ENCODE data around the gene MPV17L2.
A peak's percentile ranks its signal among the peaks of the same experiment; 100 is the strongest.
"Not testable (repeated sequence)": the region's sequence is repeated elsewhere in the genome, so short reads cannot be mapped to it uniquely, and the experiment has no call there.

The MPV17L2 gene

GRCh38 chr19:18192673-18193387 lies at the start of gene MPV17L2:
TSS of gene MPV17L2 (plus strand) at chr19:18193218. CDS start at chr19:18193282, 64 bp downstream.
- peak; percentile 95 to 96 for DNase-seq (ENCODE audit: low read depth in 1 of 2, low spot score in 1 of 2)

GRCh38 chr19:18143902-18144301 lies 49.1 kb upstream of the MPV17L2 start:
- DNase-seq (ENCODE audit: low read depth in 1 of 2, low spot score in 1 of 2), result no peak

DNA sequence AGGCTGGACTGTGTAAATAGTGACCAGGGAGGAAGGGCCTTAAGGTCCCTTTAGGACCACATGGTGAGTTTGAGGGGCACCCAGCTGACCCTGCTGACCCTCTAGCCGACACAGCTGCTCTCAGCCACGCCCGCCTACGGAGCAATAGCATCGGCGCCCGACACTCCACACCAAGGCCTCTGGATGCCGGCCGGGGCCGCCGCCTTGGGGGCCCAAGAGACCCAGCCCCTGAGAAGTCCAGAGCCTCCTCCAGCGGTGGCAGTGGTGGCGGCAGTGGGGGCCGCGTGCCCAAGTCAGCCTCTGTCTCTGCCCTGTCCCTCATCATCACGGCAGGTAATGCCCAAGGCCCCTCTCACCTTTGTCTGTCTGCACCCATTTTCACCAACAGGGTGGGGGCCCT lies 48.7 kb upstream of the MPV17L2 start:
- no peak for DNase-seq (ENCODE audit: low read depth in 1 of 2, low spot score in 1 of 2)

GRCh38 chr19:18144906-18145305 lies 48.1 kb upstream of the MPV17L2 start:
- DNase-seq (ENCODE audit: low read depth in 1 of 2, low spot score in 1 of 2), result no peak

- no peak for DNase-seq (ENCODE audit: low read depth in 1 of 2, low spot score in 1 of 2)
These were observed 47.5 kb upstream of the MPV17L2 start for GRCh38 chr19:18145391-18145999.

DNA sequence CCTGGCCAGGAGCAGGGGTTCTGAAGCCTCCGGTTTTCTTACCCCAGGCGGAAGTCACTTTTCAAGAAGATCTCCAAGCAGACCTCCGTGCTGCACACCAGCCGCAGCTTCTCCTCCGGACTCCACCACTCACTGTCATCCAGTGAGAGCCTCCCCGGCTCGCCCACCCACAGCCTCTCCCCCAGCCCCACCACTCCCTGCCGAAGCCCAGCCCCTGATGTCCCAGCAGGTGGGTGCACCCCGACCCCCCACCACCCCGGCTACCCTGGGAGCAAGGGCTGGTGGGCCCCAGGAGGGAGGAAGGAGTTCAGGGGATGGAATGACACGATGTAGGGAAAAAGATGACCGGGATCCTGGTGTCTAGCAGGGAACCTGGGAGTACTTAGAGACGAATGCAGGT lies 45.6 kb upstream of the MPV17L2 start:
- DNase-seq (ENCODE audit: low read depth in 1 of 2, low spot score in 1 of 2), result no peak

- no peak for DNase-seq (ENCODE audit: low read depth in 1 of 2, low spot score in 1 of 2)
These were observed 43.4 kb upstream of the MPV17L2 start for GRCh38 chr19:18149596-18149975.

DNA sequence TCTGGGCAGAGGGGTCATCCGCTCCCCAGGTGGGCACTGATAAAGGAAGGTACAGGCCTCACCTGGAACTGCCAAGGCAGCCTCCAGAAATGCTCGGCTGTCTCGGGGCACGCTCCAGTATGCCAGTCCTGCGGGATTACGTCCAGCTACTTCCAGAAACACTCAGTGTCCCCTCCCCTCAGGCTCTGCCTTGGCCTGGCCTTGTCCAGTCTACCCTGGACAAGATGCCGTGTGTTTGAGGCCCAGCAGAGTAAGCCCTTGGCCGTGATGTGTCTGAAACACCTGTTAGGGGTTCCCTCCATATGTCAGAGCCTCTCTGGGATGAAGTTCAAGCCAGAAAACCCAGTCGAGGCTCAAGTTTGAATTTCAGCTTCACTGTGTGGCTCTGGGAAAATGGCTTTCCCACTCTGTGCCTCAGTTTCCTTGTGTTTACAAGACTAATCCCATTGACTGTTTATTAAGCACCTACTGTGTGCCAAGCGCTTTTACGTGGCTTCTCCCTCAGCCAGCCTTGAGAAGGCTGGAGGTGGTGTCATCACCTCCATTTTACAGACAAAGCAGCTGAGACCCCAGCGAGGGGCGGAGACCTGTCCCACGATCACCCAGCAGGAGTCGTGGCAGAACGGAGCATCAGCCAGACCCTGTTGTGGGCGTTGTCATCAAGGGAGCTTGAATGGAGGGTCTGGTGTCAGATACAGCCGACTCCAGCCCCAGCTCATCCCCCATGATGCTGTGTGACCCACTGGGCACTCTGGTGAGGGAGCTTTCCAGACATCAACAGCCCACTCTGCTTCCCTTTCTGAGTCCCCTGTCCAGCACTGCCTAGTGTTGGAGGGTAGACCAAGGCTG lies 42.0 kb upstream of the MPV17L2 start:
- no peak for DNase-seq (ENCODE audit: low read depth in 1 of 2, low spot score in 1 of 2)

DNA sequence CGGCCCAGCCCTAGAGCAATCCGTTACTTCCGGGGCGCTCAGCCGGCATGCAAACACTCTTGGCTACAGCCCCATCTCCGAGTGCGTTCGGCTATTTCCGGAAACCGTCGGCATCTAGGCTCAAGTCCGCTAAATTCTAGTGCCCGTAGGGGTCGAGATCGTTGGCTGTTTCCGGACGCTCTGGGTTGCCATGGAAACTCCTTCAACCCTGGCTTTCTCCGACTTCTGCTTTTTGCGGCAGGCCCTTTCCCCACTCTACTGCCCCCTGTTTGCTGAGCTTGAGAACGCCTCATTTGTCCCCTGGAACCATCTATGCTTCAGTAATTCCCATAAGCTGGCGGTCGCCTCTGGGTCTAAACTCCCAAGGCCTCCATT lies 40.6 kb upstream of the MPV17L2 start:
- peak; percentile 91 to 95 for DNase-seq (ENCODE audit: low read depth in 1 of 2, low spot score in 1 of 2)

DNA sequence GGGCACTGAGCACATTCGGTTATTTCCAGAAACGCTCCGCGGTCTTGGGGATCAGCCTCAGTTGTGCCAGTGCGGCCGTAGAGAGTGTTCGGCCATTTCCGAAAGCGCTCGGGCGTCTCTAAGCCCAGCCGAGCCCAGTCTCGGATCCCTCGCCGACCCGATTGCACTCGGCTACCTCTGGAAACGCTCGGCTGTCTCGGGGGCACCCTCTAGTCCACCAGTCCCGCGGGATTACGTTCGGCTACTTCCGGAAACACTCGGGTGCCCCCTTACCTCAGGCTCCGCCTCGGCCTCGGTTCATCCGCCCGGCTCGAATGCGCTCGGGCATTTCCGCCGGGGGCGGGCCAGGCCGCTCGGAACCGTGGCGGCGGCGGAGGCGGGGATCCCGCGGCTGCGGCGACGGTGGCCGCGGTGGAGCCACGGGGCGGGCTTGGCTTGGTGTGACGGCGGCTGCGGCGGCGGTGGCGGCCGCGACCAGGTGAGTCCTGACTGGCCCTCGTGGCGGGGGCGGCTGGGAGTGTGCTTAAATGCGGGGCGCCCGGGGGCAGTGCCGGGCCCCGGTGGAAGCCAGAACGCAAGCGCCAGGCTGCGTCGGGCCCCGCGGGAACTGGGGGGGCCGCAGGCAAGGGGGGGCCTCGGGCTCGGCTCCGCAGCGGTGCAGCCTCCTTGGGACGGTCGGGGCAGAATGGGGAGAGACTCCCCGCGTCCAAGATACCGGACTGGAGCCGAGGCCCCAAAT lies 40.0 kb upstream of the MPV17L2 start, which contains the start of gene PIK3R2:
Gene PIK3R2, plus strand, starts transcription at position 347 of the 739 bp plus-strand sequence. CDS start 2,717 bp downstream, outside the sequence.
- peak; percentile 99 for DNase-seq (ENCODE audit: low read depth in 1 of 2, low spot score in 1 of 2)

DNA sequence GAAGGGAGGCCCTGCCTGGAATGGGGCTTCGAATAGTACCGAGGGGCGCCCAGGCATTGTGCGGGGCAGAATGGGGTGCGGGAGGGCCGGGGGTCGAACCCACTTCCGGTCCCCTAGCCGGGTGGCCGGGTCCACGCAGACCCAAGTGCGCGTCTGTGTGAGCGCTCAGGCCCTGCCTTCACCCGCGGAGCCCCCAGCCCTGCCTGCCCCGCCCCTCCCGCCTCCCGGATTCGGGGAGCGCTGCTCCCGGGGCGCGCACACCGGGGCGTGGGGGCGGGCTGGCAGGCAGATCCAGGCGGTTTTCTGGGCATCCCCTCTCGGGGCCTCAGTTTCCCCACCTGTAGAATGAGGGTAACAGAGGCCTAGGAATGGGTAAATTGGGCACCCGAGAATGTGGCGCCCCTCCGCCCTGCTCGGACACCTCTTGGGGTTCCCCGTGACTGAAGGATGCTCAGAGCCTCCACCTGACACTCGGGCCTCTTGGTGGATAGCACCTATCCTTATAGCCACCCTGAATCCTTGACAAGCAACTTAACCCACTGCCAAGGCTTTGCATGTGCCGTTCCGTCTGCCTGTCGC lies 39.4 kb upstream of the MPV17L2 start:
- DNase-seq (ENCODE audit: low read depth in 1 of 2, low spot score in 1 of 2), result no peak

GRCh38 chr19:18155095-18156087 lies 37.6 kb upstream of the MPV17L2 start:
- no peak for DNase-seq (ENCODE audit: low read depth in 1 of 2, low spot score in 1 of 2)

DNA sequence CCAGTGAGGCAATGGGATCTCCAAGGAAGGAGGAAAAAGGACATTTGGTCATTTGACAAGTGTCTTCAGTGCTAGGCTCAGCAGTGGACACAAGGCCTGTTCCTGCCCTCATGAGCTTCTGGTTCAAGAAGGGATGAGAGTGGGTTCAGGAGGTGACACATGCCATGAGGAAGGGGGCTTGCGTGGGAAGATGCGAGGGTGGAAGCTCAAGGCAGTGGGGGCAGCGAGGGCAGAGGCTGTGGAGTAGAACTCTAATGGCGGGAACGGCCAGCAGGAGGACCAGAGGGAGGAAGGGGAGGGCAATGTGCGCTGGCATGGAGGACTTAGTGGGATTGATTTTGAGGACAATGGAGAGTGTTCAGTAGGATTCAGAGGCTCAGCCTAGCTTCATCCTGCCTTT lies 36.8 kb upstream of the MPV17L2 start:
- no peak for DNase-seq (ENCODE audit: low read depth in 1 of 2, low spot score in 1 of 2)

DNA sequence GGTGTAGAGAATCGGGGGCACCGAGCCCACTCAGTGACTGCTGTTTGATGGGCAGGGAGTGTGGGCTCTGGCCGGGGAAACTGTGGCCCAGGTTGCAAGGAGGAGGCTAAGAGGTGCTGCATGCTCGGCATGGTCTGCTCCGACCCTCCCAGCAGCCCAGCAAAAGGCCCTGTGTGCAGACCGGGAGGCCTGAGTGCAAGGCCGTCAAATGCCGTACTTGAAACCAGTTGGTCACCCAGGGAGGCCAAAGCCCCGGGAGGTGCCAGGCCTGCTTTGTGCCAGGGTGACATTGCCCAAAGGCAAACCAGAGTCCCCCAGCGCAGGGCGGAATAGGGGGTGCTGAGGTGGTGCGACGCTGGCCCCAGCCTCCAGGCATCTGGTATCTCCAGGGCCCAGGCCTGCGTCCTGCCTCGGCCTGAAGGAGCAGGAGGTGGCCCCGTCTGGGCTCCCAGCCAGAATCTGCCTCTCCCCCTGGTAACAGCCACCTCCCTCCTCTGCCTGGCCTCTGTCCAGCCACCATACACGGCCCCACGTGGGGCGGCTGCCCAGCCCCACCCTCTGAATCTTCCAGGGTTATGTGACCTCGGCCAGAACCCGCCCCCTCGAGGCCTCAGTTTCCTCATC lies 36.1 kb upstream of the MPV17L2 start:
- no peak for DNase-seq (ENCODE audit: low read depth in 1 of 2, low spot score in 1 of 2)

DNA sequence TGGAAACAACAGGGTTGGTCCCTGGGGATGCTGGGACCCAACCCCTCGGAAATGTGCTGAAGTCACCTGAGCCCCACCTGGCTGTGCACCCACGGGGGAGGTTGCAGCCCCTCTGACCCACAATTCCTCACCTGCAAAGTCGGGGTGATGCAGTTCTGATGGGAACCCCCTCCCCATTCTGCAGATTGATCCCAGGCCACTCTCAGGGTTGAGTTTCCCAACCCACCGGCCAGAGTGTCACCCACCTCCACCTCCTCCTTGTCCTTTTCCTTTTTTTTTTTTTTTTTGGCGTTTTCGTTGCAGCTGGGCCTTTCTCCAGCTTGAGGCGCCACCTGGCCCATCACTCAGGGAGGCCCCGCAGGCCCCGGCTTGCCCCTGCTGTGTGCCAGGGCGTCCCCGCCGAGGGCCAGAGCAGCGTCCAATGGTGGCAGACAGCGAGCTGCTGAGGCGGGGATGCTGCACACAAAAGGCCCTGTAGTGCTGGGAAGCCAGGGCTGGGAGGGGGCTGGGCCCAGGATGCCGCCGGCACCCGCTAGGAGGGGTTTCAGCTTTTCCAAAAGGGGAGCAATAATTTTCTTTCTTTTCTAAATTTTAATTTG lies 35.5 kb upstream of the MPV17L2 start:
- no peak for DNase-seq (ENCODE audit: low read depth in 1 of 2, low spot score in 1 of 2)

- no peak for DNase-seq (ENCODE audit: low read depth in 1 of 2, low spot score in 1 of 2)
These were observed 34.6 kb upstream of the MPV17L2 start for GRCh38 chr19:18158467-18158866.

DNA sequence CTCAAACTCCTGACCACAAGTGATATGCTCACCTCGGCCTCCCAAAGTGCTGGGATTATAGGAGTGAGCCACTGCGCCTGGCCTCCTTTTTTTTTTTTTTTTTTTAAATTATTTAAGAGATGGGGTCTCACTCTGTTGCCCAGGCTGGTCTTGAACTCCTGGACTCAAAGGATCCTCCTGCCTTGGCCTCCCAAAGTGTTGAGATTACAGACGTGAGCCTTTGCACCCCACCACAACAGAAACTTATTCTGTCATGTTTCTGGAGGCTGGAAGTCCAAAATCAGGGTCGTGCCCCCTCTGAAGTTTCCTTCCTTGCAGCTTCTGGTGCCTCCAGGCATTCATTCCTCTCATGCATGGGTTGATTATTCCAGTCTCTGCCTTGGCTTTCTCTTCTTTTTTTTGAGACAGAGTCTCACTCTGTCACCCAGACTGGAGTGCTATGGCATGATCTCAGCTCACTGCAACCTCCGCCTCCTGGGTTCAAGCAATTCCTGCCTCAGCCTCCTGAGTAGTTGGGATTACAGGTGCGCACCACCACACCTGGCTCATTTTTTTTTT lies 33.9 kb upstream of the MPV17L2 start:
- DNase-seq (ENCODE audit: low read depth in 1 of 2, low spot score in 1 of 2), result not testable (repeated sequence)

GRCh38 chr19:18159810-18160209 lies 33.2 kb upstream of the MPV17L2 start:
- no peak for DNase-seq (ENCODE audit: low read depth in 1 of 2, low spot score in 1 of 2)
